KMS-11 (cell line): ENCODE measurements around the gene CSRNP3.

Experiments used
- H2AFZ ChIP-seq: fragments of 200-600 bp; sonication (generic); 2 replicates; pipeline ENCODE4 v1.6.1; 2016; ENCODE audit warnings: antibody characterized with exemption, mixed run types, low read depth
- H3K27ac ChIP-seq: fragments of 200-600 bp; sonication (generic); 2 replicates; pipeline ENCODE4 v1.6.1; 2016; ENCODE audit warnings: mild to moderate bottlenecking, mixed run types
- H3K27me3 ChIP-seq: fragments of 200-600 bp; sonication (generic); 2 replicates; pipeline ENCODE4 v1.6.1; 2017; ENCODE audit warnings: mild to moderate bottlenecking, low read depth, mixed run types, moderate library complexity; ENCODE audit not compliant: insufficient read depth
- H3K36me3 ChIP-seq: fragments of 200-600 bp; sonication (generic); 2 replicates; pipeline ENCODE4 v1.6.1; 2017; ENCODE audit warnings: mild to moderate bottlenecking, mixed run types; ENCODE audit not compliant: insufficient read depth
- H3K4me1 ChIP-seq: fragments of 200-600 bp; sonication (generic); 2 replicates; pipeline ENCODE4 v1.6.1; 2016; ENCODE audit warnings: mild to moderate bottlenecking, low read depth, mixed run types; ENCODE audit not compliant: poor library complexity, severe bottlenecking
- H3K4me2 ChIP-seq: fragments of 200-600 bp; sonication (generic); 2 replicates; pipeline ENCODE4 v1.7.0; 2016; ENCODE audit warnings: mild to moderate bottlenecking, mixed run types
- H3K4me3 ChIP-seq: fragments of 200-600 bp; sonication (generic); IDR thresholded peaks from 2 replicates; pipeline ENCODE4 v1.6.1; 2017; ENCODE audit warnings: low read depth, low read length, mixed read lengths; ENCODE audit not compliant: insufficient read depth
- H3K79me2 ChIP-seq: fragments of 200-600 bp; sonication (generic); 2 replicates; pipeline ENCODE4 v1.6.1; 2016; ENCODE audit warnings: low read depth, mixed run types; ENCODE audit not compliant: insufficient read depth
- H3K9ac ChIP-seq: fragments of 200-600 bp; sonication (generic); 2 replicates; pipeline ENCODE4 v1.6.1; 2016; ENCODE audit warnings: mild to moderate bottlenecking, mixed run types
- H4K20me1 ChIP-seq: fragments of 200-600 bp; sonication (generic); 2 replicates; pipeline ENCODE4 v1.6.1; 2016; ENCODE audit warnings: mild to moderate bottlenecking, mixed run types; ENCODE audit not compliant: insufficient read depth
- CTCF ChIP-seq: fragments of 200-600 bp; sonication (generic); conservative IDR thresholded peaks from 2 replicates; pipeline ENCODE4 v1.6.1; 2017; ENCODE audit warnings: low read depth, mild to moderate bottlenecking, antibody characterized with exemption, low read length, moderate library complexity, mixed read lengths

The CSRNP3 gene

GRCh38 chr2:165621086-165621560 lies 151.6 kb downstream of the CSRNP3 start:
- H3K4me1 ChIP-seq: no peaks in the 10 kb centered on the region
- H3K36me3 ChIP-seq: no peaks in the 10 kb centered on the region
- no peak overlapping the region for H3K4me3 ChIP-seq
- no peak overlapping the region for H3K9ac ChIP-seq
- H3K27me3 ChIP-seq: no peaks in the 10 kb centered on the region
- no peak overlapping the region for H3K4me2 ChIP-seq
- no peak overlapping the region for H3K27ac ChIP-seq
- no peak overlapping the region for H2AFZ ChIP-seq
- no peaks in the 10 kb centered on the region for H3K79me2 ChIP-seq
- TF ChIP-seq CTCF: no peak
- no peaks in the 10 kb centered on the region for H4K20me1 ChIP-seq

- no peak for TF ChIP-seq CTCF
- no peak overlapping the region for H3K4me3 ChIP-seq
- H2AFZ ChIP-seq: no peak overlapping the region
- no peaks in the 10 kb centered on the region for H3K27me3 ChIP-seq
- H3K36me3 ChIP-seq: no peaks in the 10 kb centered on the region
- H3K4me1 ChIP-seq: no peaks in the 10 kb centered on the region
- no peak overlapping the region for H3K27ac ChIP-seq
- H3K9ac ChIP-seq: no peak overlapping the region
- H3K4me2 ChIP-seq: no peak overlapping the region
- H3K79me2 ChIP-seq: no peaks in the 10 kb centered on the region
- no peaks in the 10 kb centered on the region for H4K20me1 ChIP-seq
Observed at GRCh38 chr2:165623161-165623560, 153.7 kb downstream of the CSRNP3 start.

- H2AFZ ChIP-seq: no peak overlapping the region
- no peak overlapping the region for H3K27ac ChIP-seq
- H3K36me3 ChIP-seq: no peaks in the 10 kb centered on the region
- H3K79me2 ChIP-seq: no peaks in the 10 kb centered on the region
- no peaks in the 10 kb centered on the region for H3K27me3 ChIP-seq
- no peak overlapping the region for H3K9ac ChIP-seq
- no peak overlapping the region for H3K4me2 ChIP-seq
- no peak overlapping the region for H3K4me3 ChIP-seq
- no peak for TF ChIP-seq CTCF
- no peaks in the 10 kb centered on the region for H4K20me1 ChIP-seq
- H3K4me1 ChIP-seq: no peaks in the 10 kb centered on the region
Observed at GRCh38 chr2:165623783-165624469, 154.4 kb downstream of the CSRNP3 start.

GRCh38 chr2:165624470-165624800 lies 154.9 kb downstream of the CSRNP3 start:
- Histone ChIP-seq H3K9ac (no peak overlapping the region), H3K4me2 (no peak overlapping the region), H3K27me3 (no peaks in the 10 kb centered on the region), H3K79me2 (no peaks in the 10 kb centered on the region), H2AFZ (no peak overlapping the region), H3K27ac (no peak overlapping the region), H3K36me3 (no peaks in the 10 kb centered on the region), H4K20me1 (no peaks in the 10 kb centered on the region), H3K4me1 (no peaks in the 10 kb centered on the region), H3K4me3 (no peak overlapping the region)
- TF ChIP-seq CTCF: no peak
